PC-3 (cell line): ENCODE data around the gene EPB41. TPM values are rescaled to one million over a fixed set of nuclear protein-coding genes. Genes with fewer than 3 reads are reported as not detected.

Experiments
- ATAC-seq: fragments of 200-7000 bp; cut with Tn5 transposase; 2 replicates; pipeline ENCODE4 v1.9.1; 2020; ENCODE audit warnings: mild to moderate bottlenecking, moderate library complexity
- BruUV-seq: library from RNA; stranded (reverse); fragments of 400-500 nt; replicated peaks from 2 replicates; lab custom pipeline; 2021; lab: Mats Ljungman, UMichigan
- CTCF ChIA-PET: fragments of 300-600 bp; sonication (Branson Sonifier 250); formaldehyde crosslinking; loops from one replicate; lab custom pipeline; 2022; ENCODE audit warnings: antibody characterized with exemption; lab: Charles Lee
- POLR2A ChIA-PET: fragments of 300-600 bp; sonication (Branson Sonifier 250); formaldehyde crosslinking; loops from one replicate; lab custom pipeline; 2022; ENCODE audit warnings: antibody characterized with exemption; ENCODE audit not compliant: unreplicated experiment; lab: Charles Lee
- DNase-seq: peaks from one replicate; pipeline ENCODE4 v3.0.0-alpha.2; 2015
- H2AFZ ChIP-seq: fragments of 300-600 bp; sonication (generic); 2 replicates; pipeline ENCODE4 v1.6.0; 2016; ENCODE audit warnings: antibody characterized with exemption, low read length
- H3F3A ChIP-seq: fragments of 300-600 bp; sonication (generic); one replicate; pipeline ENCODE4 v1.6.0; 2017; ENCODE audit warnings: antibody characterized with exemption, low read length, control low read depth, mild to moderate bottlenecking; ENCODE audit not compliant: unreplicated experiment
- H3K27ac ChIP-seq: fragments of 300-600 bp; sonication (generic); 2 replicates; pipeline ENCODE4 v1.5.1; 2016; ENCODE audit warnings: mild to moderate bottlenecking, low read length
- H3K27me3 ChIP-seq: fragments of 300-600 bp; sonication (generic); 2 replicates; pipeline ENCODE4 v1.6.1; 2016; ENCODE audit warnings: low read length, mixed read lengths
- H3K36me3 ChIP-seq: fragments of 300-600 bp; sonication (generic); 2 replicates; pipeline ENCODE4 v1.6.1; 2016; ENCODE audit warnings: low read depth, mixed run types, low read length, mixed read lengths
- H3K4me1 ChIP-seq: fragments of 300-600 bp; sonication (generic); 2 replicates; pipeline ENCODE4 v1.5.1; 2016; ENCODE audit warnings: low read length; ENCODE audit not compliant: insufficient read depth
- H3K4me2 ChIP-seq: fragments of 300-600 bp; sonication (generic); 2 replicates; pipeline ENCODE4 v1.6.0; 2016; ENCODE audit warnings: low read length
- H3K4me3 ChIP-seq: fragments of 300-600 bp; sonication (generic); 2 replicates; pipeline ENCODE4 v1.5.1; 2016; ENCODE audit warnings: mild to moderate bottlenecking, low read length, mixed read lengths
- H3K79me2 ChIP-seq: fragments of 300-600 bp; sonication (generic); 2 replicates; pipeline ENCODE4 v1.6.1; 2017; ENCODE audit warnings: low read length, mixed read lengths
- H3K9ac ChIP-seq: fragments of 300-600 bp; sonication (generic); 2 replicates; pipeline ENCODE4 v1.6.0; 2016; ENCODE audit warnings: mild to moderate bottlenecking, low read length
- H3K9me2 ChIP-seq: fragments of 300-600 bp; sonication (generic); replicated peaks from 2 replicates; pipeline ENCODE4 v1.6.1; 2016; ENCODE audit warnings: mixed run types, low read length, mixed read lengths
- H3K9me3 ChIP-seq: fragments of 300-600 bp; sonication (generic); 2 replicates; pipeline ENCODE4 v1.6.1; 2016; ENCODE audit warnings: low read length, mixed read lengths
- H4K20me1 ChIP-seq: fragments of 300-600 bp; sonication (generic); 2 replicates; pipeline ENCODE4 v1.6.1; 2016; ENCODE audit warnings: low read length, mixed read lengths
- CTCF ChIP-seq: fragments of 300-600 bp; sonication (generic); conservative IDR thresholded peaks from 2 replicates; pipeline ENCODE4 v1.5.1; 2017; ENCODE audit warnings: antibody characterized with exemption, low read depth, mild to moderate bottlenecking, low read length
- EZH2 ChIP-seq: fragments of 300-600 bp; sonication (generic); IDR thresholded peaks from one replicate; pipeline ENCODE4 v1.6.1; 2017; ENCODE audit warnings: antibody characterized with exemption, mild to moderate bottlenecking, low read length; ENCODE audit not compliant: unreplicated experiment
- EZH2phosphoT487 ChIP-seq: fragments of 300-600 bp; sonication (generic); IDR thresholded peaks from 2 replicates; pipeline ENCODE4 v1.6.1; 2018; ENCODE audit warnings: mild to moderate bottlenecking, antibody characterized with exemption, low read length, borderline replicate concordance
- intact Hi-C: fragments of 100-400 bp; cut with micrococcal nuclease; formaldehyde crosslinking; loops from 2 replicates; pipeline ENCODE4 v1.9.0; 2023
- total RNA-seq: library from RNA; depleted of rRNA; stranded (reverse); fragments of >200 nt; gene quantifications from 2 replicates; pipeline ENCODE4 v1.2.3, GENCODE V29; 2014

Gene EPB41
- total RNA-seq, 1 experiment from 2014 or later: 44.9 TPM

GRCh38 chr1:29117381-29117780, 203.0 kb downstream of the EPB41 start:
- DNase-seq (no peak), ATAC-seq (no peak)
- no peaks in the 10 kb centered on the region for H3K36me3 ChIP-seq
- no peaks in the 10 kb centered on the region for H3K9me3 ChIP-seq
- H3K4me2 ChIP-seq: no peak overlapping the region
- no peak overlapping the region for H3K4me3 ChIP-seq
- no peaks in the 10 kb centered on the region for H3K79me2 ChIP-seq
- H3K4me1 ChIP-seq: peaks cover 3% of the 10 kb centered on the region; the same call in 1 of the 2 replicates
- no peaks in the 10 kb centered on the region for H3K9me2 ChIP-seq
- no peak overlapping the region for H3K9ac ChIP-seq
- ChIA-PET POLR2A (interaction anchor here (1.1 kb wide), 1 partner anchor 65 kb away, joined by 4 read pairs; the partner anchor contains the start of gene SRSF4), CTCF (interaction anchor here (0.5 to 0.6 kb wide), 2 partner anchors 73 to 232 kb away, joined by 3 to 5 read pairs; no protein-coding TSS in a partner anchor)
- intact Hi-C loops: no loop called here
- H3K27ac ChIP-seq: no peak overlapping the region
- no TSS peak for BruUV-seq
- H3K27me3 ChIP-seq: no peaks in the 10 kb centered on the region
- TF ChIP-seq EZH2: no peak
- TF ChIP-seq CTCF: peak; percentile 46; the same call in 1 of the 2 replicates
- no peaks in the 10 kb centered on the region for H4K20me1 ChIP-seq
- H2AFZ ChIP-seq: no peak overlapping the region
- H3F3A ChIP-seq: no peaks in the 10 kb centered on the region

GRCh38 chr1:29119121-29119929, 205.0 kb downstream of the EPB41 start:
- H2AFZ ChIP-seq: no peak overlapping the region
- ATAC-seq (no peak), DNase-seq (no peak)
- H4K20me1 ChIP-seq: no peaks in the 10 kb centered on the region
- no peak overlapping the region for H3K4me3 ChIP-seq
- no TSS peak for BruUV-seq
- H3F3A ChIP-seq: no peaks in the 10 kb centered on the region
- H3K36me3 ChIP-seq: no peaks in the 10 kb centered on the region
- H3K9me2 ChIP-seq: no peaks in the 10 kb centered on the region
- H3K79me2 ChIP-seq: no peaks in the 10 kb centered on the region
- H3K9me3 ChIP-seq: no peaks in the 10 kb centered on the region
- intact Hi-C loops: loop anchor here (1.0 kb wide), 1 partner anchor 24 kb away; no protein-coding TSS in a partner anchor
- no peak overlapping the region for H3K27ac ChIP-seq
- ChIA-PET CTCF (no interaction called here), POLR2A (no interaction called here)
- H3K9ac ChIP-seq: no peak overlapping the region
- H3K27me3 ChIP-seq: no peaks in the 10 kb centered on the region
- no peak overlapping the region for H3K4me2 ChIP-seq
- H3K4me1 ChIP-seq: peaks cover 18% of the 10 kb centered on the region
- TF ChIP-seq EZH2phosphoT487 (no peak), EZH2 (no peak), CTCF (no peak)

GRCh38 chr1:29120367-29120766, 206.0 kb downstream of the EPB41 start:
- H3K9ac ChIP-seq: no peak overlapping the region
- no peak overlapping the region for H3K27ac ChIP-seq
- H4K20me1 ChIP-seq: no peaks in the 10 kb centered on the region
- no peak overlapping the region for H3K4me2 ChIP-seq
- intact Hi-C loops: loop anchor here (5.0 kb wide), 1 partner anchor 62 kb away; the partner anchor contains the start of gene SRSF4
- no peaks in the 10 kb centered on the region for H3K9me2 ChIP-seq
- H3F3A ChIP-seq: no peaks in the 10 kb centered on the region
- no peak for ATAC-seq
- H3K79me2 ChIP-seq: no peaks in the 10 kb centered on the region
- DNase-seq: no peak
- no peaks in the 10 kb centered on the region for H3K36me3 ChIP-seq
- no peak overlapping the region for H2AFZ ChIP-seq
- CTCF ChIA-PET: interaction anchor here (0.6 kb wide), 1 partner anchor 227 kb away, joined by 3 read pairs; no protein-coding TSS in a partner anchor
- BruUV-seq: no TSS peak
- POLR2A ChIA-PET: no interaction called here
- no peak overlapping the region for H3K4me3 ChIP-seq
- H3K9me3 ChIP-seq: no peaks in the 10 kb centered on the region
- TF ChIP-seq CTCF: no peak
- no peak for TF ChIP-seq EZH2
- TF ChIP-seq EZH2phosphoT487: no peak
- no peaks in the 10 kb centered on the region for H3K27me3 ChIP-seq
- H3K4me1 ChIP-seq: peaks cover 18% of the 10 kb centered on the region
